Measurements from ENCODE around the gene RPS6KL1. TPM values are rescaled to one million over a fixed set of nuclear protein-coding genes. Genes with fewer than 3 reads are reported as not detected.

The RPS6KL1 gene
- total and polyA plus RNA-seq, 4 donors = 3.3 to 17.3 (median 13.2) TPM

DNA sequence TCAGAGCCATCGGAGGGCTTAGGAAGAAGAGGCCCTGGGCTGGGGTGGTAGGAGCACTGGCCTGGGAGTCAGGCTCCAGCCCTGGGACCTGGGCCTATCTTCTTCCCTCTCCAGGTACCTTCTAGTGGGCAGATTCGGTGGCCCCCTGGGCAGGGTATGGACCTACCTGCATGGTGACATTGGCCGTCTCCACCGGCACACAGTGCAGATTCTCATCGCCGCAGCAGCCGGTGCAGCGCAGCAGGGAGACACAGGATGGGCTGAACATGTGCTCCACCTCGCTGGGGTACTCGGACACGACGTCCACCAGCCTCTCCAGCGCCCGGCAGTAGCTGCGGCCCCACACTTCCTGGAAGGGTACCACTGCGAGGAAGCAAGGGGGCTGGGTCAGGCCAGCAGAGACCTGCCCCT lies 26.1 kb upstream of the RPS6KL1 start:
- intact Hi-C loops (cut with DNase I) = loop anchor here (5.0 to 10.0 kb wide), 3 partner anchors 37 to 116 kb away; partner anchors contain the start of genes ACYP1 (in 1 of the 2) and ZC2HC1C (in 1 of the 2)
- DNase-seq = peak in 1 of 2 donors; percentile 69
- Histone ChIP-seq H3K4me1 (ENCODE audit: control insufficient read depth in 1 of 2, insufficient read depth in 2 of 2, low read length in 2 of 2) (no peaks in the 10 kb centered on the region), H3K27me3 (ENCODE audit: control insufficient read depth in 1 of 2, insufficient read depth in 2 of 2, low read length in 1 of 2) (no peaks in the 10 kb centered on the region), H3K36me3 (ENCODE audit: control insufficient read depth in 1 of 2, insufficient read depth in 2 of 2, low read length in 1 of 2) (no peaks in the 10 kb centered on the region), H3K4me3 (ENCODE audit: low read length in 2 of 2) (no peak overlapping the region), H3K27ac (ENCODE audit: low read depth in 1 of 2, low read length in 2 of 2) (no peak overlapping the region), H3K9me3 (ENCODE audit: control insufficient read depth, low read length) (no peaks in the 10 kb centered on the region)
- ATAC-seq (ENCODE audit: low FRiP score) = no peak
- 94 to 96% methylated on average over 16 of the region's 16 CpGs for WGBS, 2 donors

DNA sequence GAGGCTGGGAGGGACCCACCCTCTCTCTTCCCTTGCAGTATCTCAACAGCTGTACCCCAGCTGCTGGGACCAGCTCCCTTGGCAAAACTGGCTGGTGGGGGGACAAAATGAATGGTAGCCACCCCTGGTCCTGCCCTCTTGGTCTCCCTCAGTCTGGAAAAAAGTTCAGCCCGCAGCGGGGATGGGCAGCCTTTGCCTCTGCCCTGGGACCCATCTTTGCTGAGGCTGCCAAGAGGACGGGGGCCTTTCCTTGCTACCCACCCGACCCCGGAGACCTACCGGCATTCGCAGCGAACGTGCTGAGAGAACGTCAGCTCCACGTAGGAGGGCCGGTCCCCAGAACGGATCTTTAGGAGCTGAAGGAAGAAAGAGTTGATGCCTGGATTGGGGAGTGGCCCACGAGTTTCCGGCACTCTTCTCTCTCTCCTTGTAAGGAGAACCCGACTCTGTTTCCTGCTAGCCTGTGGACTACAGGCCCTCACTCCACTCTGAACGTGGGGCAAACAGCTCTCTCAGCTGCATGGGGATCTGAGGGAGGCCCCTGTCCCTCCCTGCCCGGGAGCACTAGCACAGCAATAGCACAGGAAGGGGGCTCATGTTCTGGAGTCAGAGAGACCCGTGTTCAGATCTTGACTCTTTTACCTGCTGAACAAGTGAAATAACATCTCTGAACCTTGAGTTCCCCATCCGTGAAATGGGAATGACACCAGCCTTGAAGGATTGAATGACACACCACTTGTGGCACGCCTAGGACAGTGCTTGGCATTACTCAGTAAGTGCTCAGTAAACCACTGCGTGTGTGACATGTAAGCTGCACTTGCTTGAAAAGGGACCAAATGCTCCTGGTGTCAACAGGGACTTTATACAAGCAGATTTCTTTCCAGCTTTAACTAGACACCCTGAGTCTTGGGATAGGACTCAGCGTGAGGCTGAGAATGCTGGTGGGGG lies 25.4 kb upstream of the RPS6KL1 start:
- Histone ChIP-seq H3K4me1 (ENCODE audit: control insufficient read depth in 1 of 2, insufficient read depth in 2 of 2, low read length in 2 of 2) (no peaks in the 10 kb centered on the region), H3K9me3 (ENCODE audit: control insufficient read depth, low read length) (no peaks in the 10 kb centered on the region), H3K4me3 (ENCODE audit: low read length in 2 of 2) (no peak overlapping the region), H3K27ac (ENCODE audit: low read depth in 1 of 2, low read length in 2 of 2) (no peak overlapping the region), H3K27me3 (ENCODE audit: control insufficient read depth in 1 of 2, insufficient read depth in 2 of 2, low read length in 1 of 2) (no peaks in the 10 kb centered on the region), H3K36me3 (ENCODE audit: control insufficient read depth in 1 of 2, insufficient read depth in 2 of 2, low read length in 1 of 2) (no peaks in the 10 kb centered on the region)
- ATAC-seq (ENCODE audit: low FRiP score) (no peak), DNase-seq (peak in 1 of 2 donors; percentile 73)
- intact Hi-C loops (cut with DNase I) = loop anchor here (5.0 to 10.0 kb wide), 3 partner anchors 36 to 116 kb away; partner anchors contain the start of genes ACYP1 (in 1 of the 2) and ZC2HC1C (in 1 of the 2)
- WGBS, 2 donors = 84% methylated on average over 23 of the region's 23 CpGs

DNA sequence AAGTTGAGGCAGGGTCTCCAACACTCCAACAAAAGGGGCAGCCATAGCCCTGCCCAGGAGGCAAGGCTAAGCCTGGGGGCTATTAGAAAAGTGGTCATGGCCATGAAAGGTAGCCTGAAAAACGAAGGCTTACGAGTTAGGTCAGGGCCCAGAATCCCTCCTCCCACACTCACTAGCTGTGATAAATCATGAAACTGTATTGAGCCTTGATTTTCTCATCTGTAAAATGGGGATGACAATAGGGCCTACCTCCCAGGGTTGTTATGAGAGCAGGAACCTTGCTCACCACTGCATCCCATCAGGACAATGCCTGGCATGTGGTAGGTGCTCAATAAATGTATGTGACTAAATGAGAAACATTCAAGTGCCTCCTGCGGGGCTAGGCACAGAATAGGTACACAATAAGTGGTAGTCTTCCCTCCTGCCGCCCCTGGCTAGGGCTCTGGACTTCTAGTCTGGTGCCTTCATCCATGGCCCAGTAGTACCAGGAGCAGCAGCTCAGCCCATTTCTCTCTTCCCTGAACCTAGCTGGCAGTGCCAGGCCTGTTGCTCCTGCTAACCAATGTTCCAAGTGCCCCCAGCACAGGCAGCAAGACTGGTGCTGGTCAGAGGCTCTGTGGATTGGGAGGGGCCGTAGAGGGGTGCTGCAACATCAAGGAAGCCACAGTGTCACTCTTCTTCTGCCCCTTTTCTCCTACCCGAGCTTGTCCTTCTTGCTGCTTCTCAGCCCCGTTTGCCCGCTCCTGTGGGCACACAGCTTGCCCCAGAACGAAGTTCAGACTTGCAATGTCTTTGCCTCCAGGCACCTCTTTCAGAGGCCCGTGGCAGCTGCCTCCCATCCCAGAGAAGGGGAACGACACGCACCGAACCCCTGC lies 24.5 kb upstream of the RPS6KL1 start:
- no peak overlapping the region for H3K27ac ChIP-seq (ENCODE audit: low read depth in 1 of 2, low read length in 2 of 2)
- intact Hi-C loops (cut with DNase I) = loop anchor here (2.0 to 10.0 kb wide), 4 partner anchors 35 to 141 kb away; partner anchors contain the start of genes ACYP1 (in 1 of the 2) and ZC2HC1C (in 1 of the 2)

DNA sequence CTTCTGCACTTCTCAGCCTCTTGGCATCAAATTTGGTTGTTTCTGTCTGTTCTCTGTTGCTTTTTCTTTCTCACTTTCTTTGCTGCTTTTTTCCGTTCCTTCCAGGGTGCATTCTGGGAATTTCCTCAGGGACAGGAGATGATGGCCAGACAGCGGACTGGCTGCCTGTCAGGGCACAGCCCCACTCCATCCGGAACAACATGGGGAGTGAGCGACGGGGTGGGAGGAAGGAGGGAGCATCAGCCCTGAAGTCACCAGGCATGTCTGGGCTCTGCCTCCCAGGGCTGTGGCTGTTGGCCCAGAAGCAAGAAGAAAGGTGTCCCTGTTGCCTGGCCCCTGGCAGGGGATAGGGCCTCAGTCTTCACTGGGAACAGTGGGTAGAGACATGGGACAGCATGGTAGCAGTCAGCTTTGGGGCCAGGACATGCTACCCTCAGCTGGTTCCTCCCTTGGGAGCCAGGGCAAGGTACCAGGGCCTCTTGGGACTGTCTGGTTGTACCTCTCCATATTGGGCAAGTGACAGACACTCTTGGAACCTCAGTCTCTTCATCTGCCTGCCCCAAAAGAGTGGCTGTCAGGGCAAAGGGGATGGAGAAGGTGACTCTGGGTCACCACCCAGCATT lies 23.7 kb upstream of the RPS6KL1 start:
- H3K27me3 ChIP-seq (ENCODE audit: control insufficient read depth in 1 of 2, insufficient read depth in 2 of 2, low read length in 1 of 2) = no peaks in the 10 kb centered on the region
- peak overlapping the region in 1 of 2 donors; percentile 55 for H3K27ac ChIP-seq (ENCODE audit: low read depth in 1 of 2, low read length in 2 of 2)
- H3K4me1 ChIP-seq (ENCODE audit: control insufficient read depth in 1 of 2, insufficient read depth in 2 of 2, low read length in 2 of 2) = no peaks in the 10 kb centered on the region
- intact Hi-C loops (cut with DNase I) = loop anchor here (2.0 to 10.0 kb wide), 4 partner anchors 34 to 142 kb away; partner anchors contain the start of genes ACYP1 (in 1 of the 2) and ZC2HC1C (in 1 of the 2)
- 10 to 11% methylated on average over 5 of the region's 5 CpGs for WGBS, 2 donors
- peak; percentile 59 to 71 for DNase-seq
- no peak overlapping the region for H3K4me3 ChIP-seq (ENCODE audit: low read length in 2 of 2)
- H3K36me3 ChIP-seq (ENCODE audit: control insufficient read depth in 1 of 2, insufficient read depth in 2 of 2, low read length in 1 of 2) = no peaks in the 10 kb centered on the region
- H3K9me3 ChIP-seq (ENCODE audit: control insufficient read depth, low read length) = no peaks in the 10 kb centered on the region
- ATAC-seq (ENCODE audit: low FRiP score) = peak; percentile 65

More for the DNA sequence above, 24.5 kb upstream of the RPS6KL1 start:
- WGBS, 2 donors = 88 to 89% methylated on average over 13 of the region's 13 CpGs
- ATAC-seq (ENCODE audit: low FRiP score) (no peak), DNase-seq (no peak)
- Histone ChIP-seq H3K4me1 (ENCODE audit: control insufficient read depth in 1 of 2, insufficient read depth in 2 of 2, low read length in 2 of 2) (no peaks in the 10 kb centered on the region), H3K4me3 (ENCODE audit: low read length in 2 of 2) (no peak overlapping the region), H3K27me3 (ENCODE audit: control insufficient read depth in 1 of 2, insufficient read depth in 2 of 2, low read length in 1 of 2) (no peaks in the 10 kb centered on the region), H3K36me3 (ENCODE audit: control insufficient read depth in 1 of 2, insufficient read depth in 2 of 2, low read length in 1 of 2) (no peaks in the 10 kb centered on the region), H3K9me3 (ENCODE audit: control insufficient read depth, low read length) (no peaks in the 10 kb centered on the region)

DNA sequence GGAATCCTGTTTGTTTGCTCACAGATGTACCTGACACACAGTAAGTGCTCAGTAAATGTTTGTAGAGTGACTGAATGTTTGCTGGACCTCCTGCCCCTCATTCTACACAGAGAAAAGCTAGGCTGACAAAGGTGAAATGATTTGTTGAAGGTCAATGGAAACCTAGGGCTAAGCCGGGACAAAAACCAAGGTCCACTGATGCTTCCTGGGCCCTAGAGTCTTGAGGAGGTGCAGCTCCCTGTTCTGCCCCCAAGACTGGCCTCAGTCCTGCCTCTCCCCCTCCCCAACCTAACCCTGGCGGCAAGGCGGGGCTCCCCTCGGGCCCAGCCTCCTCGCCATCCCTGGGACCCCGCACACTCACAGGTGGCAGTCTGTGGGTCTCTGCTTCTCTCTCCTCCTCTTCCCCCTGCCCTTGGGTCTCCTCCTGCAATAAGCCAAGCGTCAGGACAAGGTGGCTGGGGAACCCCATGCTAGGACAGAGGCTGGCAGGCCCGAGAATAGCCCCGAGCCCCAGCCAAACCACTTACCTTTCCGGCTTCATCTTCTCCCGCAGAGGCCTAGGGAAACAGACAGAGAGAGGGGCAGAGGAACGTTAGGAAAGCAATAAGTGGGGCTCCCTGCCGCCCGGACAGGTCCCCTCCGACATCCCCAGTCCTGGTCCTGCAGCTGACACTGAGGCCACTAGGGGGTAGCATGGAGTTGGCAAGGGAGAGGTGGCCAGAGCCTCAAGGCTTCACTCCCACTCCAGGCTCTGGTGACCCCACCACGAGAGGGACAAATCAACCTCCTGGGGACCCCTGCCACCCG lies 23.0 kb upstream of the RPS6KL1 start:
- intact Hi-C loops (cut with DNase I) = loop anchor here (2.0 to 10.0 kb wide), 4 partner anchors 34 to 143 kb away; partner anchors contain the start of genes ACYP1 (in 1 of the 2) and ZC2HC1C (in 1 of the 2)
- Histone ChIP-seq H3K9me3 (ENCODE audit: control insufficient read depth, low read length) (no peaks in the 10 kb centered on the region), H3K27ac (ENCODE audit: low read depth in 1 of 2, low read length in 2 of 2) (peak overlapping the region in 1 of 2 donors; percentile 19), H3K4me3 (ENCODE audit: low read length in 2 of 2) (no peak overlapping the region), H3K36me3 (ENCODE audit: control insufficient read depth in 1 of 2, insufficient read depth in 2 of 2, low read length in 1 of 2) (no peaks in the 10 kb centered on the region), H3K4me1 (ENCODE audit: control insufficient read depth in 1 of 2, insufficient read depth in 2 of 2, low read length in 2 of 2) (no peaks in the 10 kb centered on the region), H3K27me3 (ENCODE audit: control insufficient read depth in 1 of 2, insufficient read depth in 2 of 2, low read length in 1 of 2) (no peaks in the 10 kb centered on the region)
- peak; percentile 85 to 92 for DNase-seq
- 38 to 41% methylated on average over 14 to 17 of the region's 17 CpGs for WGBS, 2 donors
- peak; percentile 88 for ATAC-seq (ENCODE audit: low FRiP score)

DNA sequence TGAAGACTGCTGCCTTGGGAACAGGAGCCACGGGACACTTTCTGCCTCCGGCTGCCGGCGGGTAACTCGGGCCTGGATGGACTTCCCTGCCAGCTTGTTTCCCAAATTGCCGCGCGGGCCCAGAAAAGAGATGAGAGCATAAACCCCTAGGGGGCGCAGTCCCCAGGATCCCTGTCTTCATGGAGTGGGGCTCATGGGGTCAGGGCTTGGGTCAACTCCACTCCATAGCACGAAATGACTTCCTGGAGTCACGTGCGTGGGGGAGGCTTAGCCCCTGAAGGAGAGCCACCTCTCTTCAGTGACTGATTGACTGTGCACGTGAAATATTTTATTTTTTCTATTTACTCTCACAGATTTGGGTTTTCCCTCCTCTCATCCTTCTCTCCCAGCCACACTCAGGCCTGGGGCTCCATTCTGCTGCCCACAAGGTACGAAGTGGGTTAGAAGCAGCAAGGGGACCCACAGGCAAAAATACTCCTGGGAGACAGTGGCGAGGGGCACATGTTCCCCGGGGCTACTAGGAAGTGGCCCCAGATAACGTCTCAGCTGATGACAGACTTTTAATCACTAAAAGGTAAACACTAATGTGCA lies 22.3 kb upstream of the RPS6KL1 start:
- H3K4me1 ChIP-seq (ENCODE audit: control insufficient read depth in 1 of 2, insufficient read depth in 2 of 2, low read length in 2 of 2) = no peaks in the 10 kb centered on the region
- no peaks in the 10 kb centered on the region for H3K36me3 ChIP-seq (ENCODE audit: control insufficient read depth in 1 of 2, insufficient read depth in 2 of 2, low read length in 1 of 2)
- ATAC-seq (ENCODE audit: low FRiP score) (no peak), DNase-seq (peak; percentile 58 to 79)
- H3K27me3 ChIP-seq (ENCODE audit: control insufficient read depth in 1 of 2, insufficient read depth in 2 of 2, low read length in 1 of 2) = no peaks in the 10 kb centered on the region
- no peaks in the 10 kb centered on the region for H3K9me3 ChIP-seq (ENCODE audit: control insufficient read depth, low read length)
- intact Hi-C loops (cut with DNase I) = loop anchor here (5.0 to 10.0 kb wide), 3 partner anchors 33 to 119 kb away; partner anchors contain the start of genes ACYP1 (in 1 of the 2) and ZC2HC1C (in 1 of the 2)
- no peak overlapping the region for H3K4me3 ChIP-seq (ENCODE audit: low read length in 2 of 2)
- WGBS, 2 donors = 72 to 75% methylated on average over 17 of the region's 17 CpGs
- no peak overlapping the region for H3K27ac ChIP-seq (ENCODE audit: low read depth in 1 of 2, low read length in 2 of 2)

DNA sequence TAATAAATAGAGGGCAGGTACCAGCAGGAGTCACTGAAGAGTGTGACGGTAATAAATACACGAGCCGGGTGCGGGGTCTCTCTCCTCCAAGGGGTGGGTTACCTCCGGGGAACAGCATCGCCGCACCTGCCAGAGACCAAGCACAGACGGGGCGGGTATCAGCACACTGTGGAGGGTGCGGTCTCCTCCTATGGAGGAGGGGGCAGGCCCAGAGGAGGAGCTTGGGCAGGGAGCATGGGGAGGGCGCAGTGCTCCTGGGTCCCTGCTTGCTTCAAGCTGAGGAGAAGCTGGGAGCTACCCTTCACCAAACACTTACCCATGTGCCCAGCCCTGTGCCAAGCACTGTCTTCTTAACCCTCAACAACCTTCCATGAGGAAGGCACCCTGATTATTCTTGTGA lies 19.5 kb upstream of the RPS6KL1 start:
- Histone ChIP-seq H3K27ac (ENCODE audit: low read depth in 1 of 2, low read length in 2 of 2) (peak overlapping the region; percentile 68 to 84), H3K4me3 (ENCODE audit: low read length in 2 of 2) (no peak overlapping the region), H3K9me3 (ENCODE audit: control insufficient read depth, low read length) (no peaks in the 10 kb centered on the region), H3K27me3 (ENCODE audit: control insufficient read depth in 1 of 2, insufficient read depth in 2 of 2, low read length in 1 of 2) (no peaks in the 10 kb centered on the region), H3K36me3 (ENCODE audit: control insufficient read depth in 1 of 2, insufficient read depth in 2 of 2, low read length in 1 of 2) (no peaks in the 10 kb centered on the region), H3K4me1 (ENCODE audit: control insufficient read depth in 1 of 2, insufficient read depth in 2 of 2, low read length in 2 of 2) (no peaks in the 10 kb centered on the region)
- intact Hi-C loops (cut with DNase I) = loop anchor here in 1 of 2 donors (10.0 kb wide), 1 partner anchor 122 kb away; the partner anchor contains the start of genes ACYP1 and ZC2HC1C
- DNase-seq = peak in 1 of 2 donors; percentile 74
- ATAC-seq (ENCODE audit: low FRiP score) = no peak
- 85 to 87% methylated on average over 10 to 11 of the region's 11 CpGs for WGBS, 2 donors

All from aorta (tissue), 5 donors.